NCI-H748 treated with DMSO at 0.1 percent for 48 hours (cell line): ENCODE measurements around the gene NFAM1.
A peak's percentile ranks its signal among the peaks of the same experiment; 100 is the strongest.

ENCODE experiments used
- DNase-seq: peaks from one replicate; lab custom pipeline; 2025; lab: John Stamatoyannopoulos, UW

Gene NFAM1

GRCh38 chr22:42358643-42359558 lies 73.3 kb downstream of the NFAM1 start:
- DNase-seq, result no peak

GRCh38 chr22:42357634-42358296 lies 74.4 kb downstream of the NFAM1 start:
- DNase-seq, result no peak

- no peak for DNase-seq
These were observed 75.0 kb downstream of the NFAM1 start for GRCh38 chr22:42357221-42357620.

- DNase-seq, result no peak
These were observed 75.7 kb downstream of the NFAM1 start for GRCh38 chr22:42356533-42356932.

DNA sequence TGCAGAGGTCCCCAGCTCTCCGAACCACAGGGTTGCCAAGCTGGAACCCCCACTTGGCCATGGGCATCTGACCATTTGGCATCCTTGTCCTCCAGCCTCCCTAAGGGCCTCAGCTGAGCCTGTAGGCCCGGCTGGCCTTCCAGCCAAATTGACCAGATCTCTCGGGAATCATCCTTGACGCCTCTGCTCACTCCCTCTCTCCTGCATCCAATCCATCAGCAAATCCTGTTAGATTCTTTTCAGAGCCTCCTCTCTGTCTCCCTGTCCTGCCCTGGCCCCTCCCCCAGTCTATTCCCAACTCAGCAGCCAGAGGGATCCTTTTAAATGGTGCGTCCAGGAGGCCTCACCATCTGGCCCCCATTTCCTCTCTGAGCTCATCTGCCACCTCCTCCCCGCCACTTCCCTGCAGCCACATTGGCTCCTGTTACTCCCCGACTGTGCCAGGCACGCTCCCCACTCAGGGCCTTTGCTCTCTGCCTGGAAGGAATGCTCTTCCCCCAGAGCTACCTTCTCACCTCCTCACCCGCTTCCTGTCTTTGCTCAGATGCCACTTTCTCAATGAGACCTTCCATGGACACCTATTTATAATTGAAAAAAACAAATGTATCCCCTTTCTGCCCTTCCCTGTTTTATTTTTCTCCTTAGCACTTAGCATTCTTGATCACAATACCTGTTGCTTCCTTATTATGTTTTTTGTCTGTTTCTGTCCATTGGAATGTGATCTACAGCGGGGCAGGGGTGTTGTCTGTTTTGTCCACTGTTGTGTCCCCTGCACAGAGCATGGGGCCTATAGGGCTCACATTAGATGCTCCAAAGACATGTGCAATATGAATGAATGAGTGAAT lies 78.1 kb downstream of the NFAM1 start:
- DNase-seq, result no peak

DNA sequence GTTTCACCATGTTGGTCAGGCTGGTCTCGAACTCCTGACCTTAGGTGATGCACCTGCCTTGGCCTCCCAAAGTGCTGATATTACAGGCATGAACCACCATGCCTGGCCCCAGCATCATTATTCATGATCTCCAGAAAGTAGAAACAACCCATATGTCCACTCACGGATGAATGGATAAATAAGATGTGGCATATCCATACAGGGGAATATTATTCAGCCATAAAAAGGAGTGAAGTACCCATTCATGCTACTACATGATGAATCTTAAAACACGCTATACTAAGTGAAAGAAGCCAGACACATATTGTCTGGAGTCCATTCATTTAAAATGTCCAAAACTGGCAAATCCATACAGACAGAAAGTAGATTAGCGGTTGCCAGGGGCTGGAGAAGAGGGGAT lies 81.8 kb downstream of the NFAM1 start:
- no peak for DNase-seq

- no peak for DNase-seq
These were observed 84.8 kb downstream of the NFAM1 start for GRCh38 chr22:42347281-42347824.

- DNase-seq, result no peak
These were observed 85.5 kb downstream of the NFAM1 start for GRCh38 chr22:42346722-42347121.

GRCh38 chr22:42345458-42345857 lies 86.7 kb downstream of the NFAM1 start:
- no peak for DNase-seq

- no peak for DNase-seq
These were observed 87.8 kb downstream of the NFAM1 start for GRCh38 chr22:42344361-42344905.

GRCh38 chr22:42343531-42344081 lies 88.6 kb downstream of the NFAM1 start:
- DNase-seq, result no peak

GRCh38 chr22:42343121-42343454 lies 89.1 kb downstream of the NFAM1 start:
- DNase-seq, result no peak

GRCh38 chr22:42342426-42343120 lies 89.6 kb downstream of the NFAM1 start:
- no peak for DNase-seq

DNA sequence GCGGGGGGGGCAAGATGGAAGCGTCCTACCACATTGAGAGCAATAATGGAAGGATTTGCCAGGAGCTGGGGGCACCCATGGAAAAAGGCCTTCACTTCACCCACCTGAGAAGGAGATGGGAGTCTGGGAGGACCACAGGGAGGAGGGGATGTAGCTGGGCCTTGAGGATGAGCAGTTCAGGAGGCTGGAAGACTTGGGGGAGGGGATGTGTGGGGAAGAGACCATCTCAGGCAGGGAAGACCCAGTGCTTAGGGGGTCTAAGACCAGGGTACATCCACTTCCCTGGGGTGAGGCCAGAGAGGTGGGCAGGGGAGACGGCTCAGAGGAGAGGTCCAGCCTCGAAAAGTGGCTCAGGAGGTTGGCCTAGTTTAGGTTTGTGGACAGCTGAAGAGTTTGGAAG lies 90.4 kb downstream of the NFAM1 start:
- DNase-seq, result no peak

GRCh38 chr22:42340829-42341383 lies 91.3 kb downstream of the NFAM1 start:
- DNase-seq, result peak; percentile 20

GRCh38 chr22:42340150-42340549 lies 92.1 kb downstream of the NFAM1 start:
- DNase-seq, result no peak

DNA sequence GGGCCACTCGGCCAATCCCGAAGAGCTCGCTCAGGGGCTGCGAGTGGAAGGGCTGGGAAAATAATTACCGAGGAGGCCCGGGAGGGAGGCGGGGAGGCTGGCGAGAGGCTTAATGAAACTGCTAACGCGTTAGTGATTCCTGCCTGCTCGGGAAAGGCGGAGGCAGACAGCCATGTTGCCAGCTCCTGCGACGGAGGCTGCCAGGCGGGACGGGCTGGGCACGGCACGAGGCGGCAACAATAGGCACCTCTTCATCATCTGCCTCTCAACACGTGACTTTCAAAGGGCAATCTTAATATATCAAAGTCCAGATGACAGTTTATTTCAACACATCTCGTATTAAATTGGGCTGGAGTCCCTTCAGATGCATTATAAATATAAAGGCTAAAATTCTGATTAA lies 93.7 kb downstream of the NFAM1 start:
- no peak for DNase-seq

GRCh38 chr22:42337356-42337755 lies 94.8 kb downstream of the NFAM1 start:
- DNase-seq, result no peak

GRCh38 chr22:42336527-42337227 lies 95.5 kb downstream of the NFAM1 start:
- no peak for DNase-seq

GRCh38 chr22:42335839-42336378 lies 96.3 kb downstream of the NFAM1 start:
- no peak for DNase-seq
